K562 (cell line): ENCODE results near the gene DNAJB12. TPM values are rescaled to one million over a fixed set of nuclear protein-coding genes. Genes with fewer than 3 reads are reported as not detected.
A peak's percentile ranks its signal among the peaks of the same experiment; 100 is the strongest.

Experiments used
- GTF3C2 ChIP-seq: IDR thresholded peaks from 3 replicates; pipeline ENCODE4 v1.6.1; 2011; ENCODE audit warnings: borderline replicate concordance, mild to moderate bottlenecking, moderate library complexity; ENCODE audit not compliant: insufficient read length; ENCODE audit errors: extremely low read depth
- HMGN3 ChIP-seq: IDR thresholded peaks from 2 replicates; pipeline ENCODE4 v1.6.1; 2011; ENCODE audit warnings: borderline replicate concordance, low read depth, mild to moderate bottlenecking, mixed read lengths, low read length; ENCODE audit not compliant: insufficient read length; ENCODE audit errors: extremely low read depth
- IRF2 ChIP-seq: sonication (generic); formaldehyde crosslinking; IDR thresholded peaks from 2 replicates; pipeline ENCODE4 v1.8.1; 2022; ENCODE audit warnings: mild to moderate bottlenecking, missing genetic modification reagents
- MCM3 ChIP-seq: fragments of 450-650 bp; IDR thresholded peaks from 2 replicates; pipeline ENCODE4 v1.6.1; 2016
- MLLT1 ChIP-seq, 2 experiments: fragments of 450-650 bp; IDR thresholded peaks; 2 replicates each; pipeline ENCODE4 v1.6.1; 2016
- MNT ChIP-seq, 2 experiments: fragments of 450-650 bp; conservative IDR thresholded peaks; 2 replicates each; pipeline ENCODE4 v1.6.1; 2017; ENCODE audit warnings: mild to moderate bottlenecking in 2 of 2, moderate library complexity in 2 of 2
- NR2F6 ChIP-seq: fragments of 450-650 bp; formaldehyde crosslinking; IDR thresholded peaks from 2 replicates; pipeline ENCODE4 v1.4.0; 2020; ENCODE audit warnings: mild to moderate bottlenecking
- PBX2 ChIP-seq, 2 experiments: IDR thresholded peaks in 1 of 2; conservative IDR thresholded peaks in 1 of 2; 2 replicates each; pipeline ENCODE4 v1.6.1; 2016; ENCODE audit warnings: low read depth in 2 of 2, mild to moderate bottlenecking in 1 of 2, missing compliant biosample characterization in 1 of 2, missing genetic modification characterization in 1 of 2, moderate library complexity in 1 of 2
- PKNOX1 ChIP-seq: fragments of 450-650 bp; IDR thresholded peaks from 2 replicates; pipeline ENCODE4 v1.6.1; 2016
- POLR3G ChIP-seq: IDR thresholded peaks from 2 replicates; pipeline ENCODE4 v1.6.1; 2011; ENCODE audit not compliant: insufficient read length, insufficient replicate concordance; ENCODE audit errors: extremely low read depth
- TFAP4 ChIP-seq: sonication (generic); formaldehyde crosslinking; IDR thresholded peaks from 2 replicates; pipeline ENCODE4 v1.8.0; 2022; ENCODE audit warnings: missing genetic modification reagents, mild to moderate bottlenecking, moderate library complexity, borderline replicate concordance
- TSC22D4 ChIP-seq: fragments of 450-650 bp; IDR thresholded peaks from 2 replicates; pipeline ENCODE4 v1.6.1; 2016; ENCODE audit warnings: missing genetic modification characterization, missing biosample characterization, control low read depth
- ZNF239 ChIP-seq: fragments of 250-450 bp; sonication (Bioruptor Pico); IDR thresholded peaks from 2 replicates; pipeline ENCODE4 v1.4.0; 2020; ENCODE audit warnings: mild to moderate bottlenecking
- ZNF24 ChIP-seq: fragments of 450-650 bp; IDR thresholded peaks from 2 replicates; pipeline ENCODE4 v1.6.1; 2016
- ZNF766 ChIP-seq: fragments of 200-800 bp; sonication (Bioruptor generic); conservative IDR thresholded peaks from 2 replicates; pipeline ENCODE4 v1.6.1; 2016; ENCODE audit warnings: missing genetic modification characterization, missing compliant biosample characterization
- polyA plus RNA-seq, 8 experiments: library from polyadenylated mRNA; depleted of rRNA in 4 of 8; stranded (reverse) in 5 of 8; unstranded in 3 of 8; fragments of >200 nt; fragmentation: Nextera tagmentation in 2 of 8; fragmentation: Illumina TruSeq in 1 of 8; extraction: Ambion mirVana in 2 of 8; extraction: Trizol in 1 of 8; gene quantifications; 2 replicates each; pipeline versions ENCODE4 v1.2.1 to v1.2.3, GENCODE V29; 2011 to 2014; ENCODE audit warnings: inconsistent platforms in 1 of 8, missing spikeins in 1 of 8
- total RNA-seq, 7 experiments: library from RNA; depleted of rRNA in 6 of 7; stranded (reverse); fragments of >200 nt in 6 of 7; fragmentation: Illumina TruSeq in 2 of 7; extraction: Trizol in 2 of 7; gene quantifications; 2 replicates each; pipeline versions ENCODE4 v1.2.1 to v1.2.3, GENCODE V29; 2011 to 2021; ENCODE audit warnings: low replicate concordance in 1 of 7

DNAJB12 gene
- total and polyA plus RNA-seq, 9 of the 15 experiments (the other 6 are each of a cell fraction or from before 2014, with no cell fraction given): 3.5 to 31.5 (median 20.3) TPM

- no peak for TF ChIP-seq PBX2 (CRISPR knock-in tag; IDR thresholded peaks at IDR 0.05; ENCODE audit: low read depth)
- 0 out of 2 replicates have a peak, but pooled peaks have one; percentile 22 for TF ChIP-seq PBX2 (tag; conservative IDR thresholded peaks at IDR 0.05; ENCODE audit: low read depth)
- TF ChIP-seq TFAP4 (CRISPR knock-in tag): peak; percentile 84
- no peak for TF ChIP-seq ZNF24
- TF ChIP-seq IRF2: no peak
- TF ChIP-seq MNT (conservative IDR thresholded peaks at IDR 0.05): no peak; a peak in 1 of 4 replicates
- TF ChIP-seq POLR3G: no peak
- no peak for TF ChIP-seq NR2F6 (CRISPR knock-in tag)
- peak; percentile 47; the same call in 1 of the 2 replicates for TF ChIP-seq ZNF239 (CRISPR knock-in tag)
- no peak for TF ChIP-seq MCM3
- no peak for TF ChIP-seq GTF3C2
- TF ChIP-seq ZNF766 (CRISPR knock-in tag): peak; percentile 80
- TF ChIP-seq TSC22D4 (tag): no peak
- peak; percentile 92 for TF ChIP-seq PKNOX1
- no peak for TF ChIP-seq MLLT1 (IDR thresholded peaks at IDR 0.05)
- no peak for TF ChIP-seq HMGN3
Measured at GRCh38 chr10:72328045-72328828, 26.5 kb downstream of the DNAJB12 start (continued).
